ENCODE results near the gene CHRNA4.
"Not testable (repeated sequence)": the region's sequence is repeated elsewhere in the genome, so short reads cannot be mapped to it uniquely, and the experiment has no call there.

CHRNA4 gene

GRCh38 chr20:63308218-63308911 is 52.8 kb downstream of the CHRNA4 start:
- DNase-seq (ENCODE audit: low read depth), result no peak

- no peak for DNase-seq (ENCODE audit: low read depth)
Measured at GRCh38 chr20:63307538-63308217, 53.5 kb downstream of the CHRNA4 start.

- DNase-seq (ENCODE audit: low read depth), result no peak
Measured at GRCh38 chr20:63306673-63307537, 54.2 kb downstream of the CHRNA4 start.

GRCh38 chr20:63305933-63306672 is 55.0 kb downstream of the CHRNA4 start:
- not testable (repeated sequence) for DNase-seq (ENCODE audit: low read depth)

- DNase-seq (ENCODE audit: low read depth), result no peak
Measured at GRCh38 chr20:63305393-63305792, 55.8 kb downstream of the CHRNA4 start.

GRCh38 chr20:63303095-63303666 is 58.0 kb downstream of the CHRNA4 start:
- DNase-seq (ENCODE audit: low read depth), result no peak

- DNase-seq (ENCODE audit: low read depth), result no peak
Measured at GRCh38 chr20:63301671-63302070, 59.5 kb downstream of the CHRNA4 start.

- DNase-seq (ENCODE audit: low read depth), result no peak
Measured at GRCh38 chr20:63298731-63299312, 62.3 kb downstream of the CHRNA4 start.

GRCh38 chr20:63297796-63298572 is 63.2 kb downstream of the CHRNA4 start:
- no peak for DNase-seq (ENCODE audit: low read depth)

GRCh38 chr20:63297371-63297781 is 63.8 kb downstream of the CHRNA4 start:
- DNase-seq (ENCODE audit: low read depth), result no peak

- no peak for DNase-seq (ENCODE audit: low read depth)
Measured at GRCh38 chr20:63296531-63297299, 64.4 kb downstream of the CHRNA4 start.

GRCh38 chr20:63295846-63296245 is 65.3 kb downstream of the CHRNA4 start:
- no peak for DNase-seq (ENCODE audit: low read depth)

GRCh38 chr20:63295422-63295821 is 65.7 kb downstream of the CHRNA4 start:
- DNase-seq (ENCODE audit: low read depth), result no peak

- DNase-seq (ENCODE audit: low read depth), result no peak
Measured at GRCh38 chr20:63295018-63295417, 66.1 kb downstream of the CHRNA4 start.

GRCh38 chr20:63294536-63294900 is 66.6 kb downstream of the CHRNA4 start:
- no peak for DNase-seq (ENCODE audit: low read depth)

- no peak for DNase-seq (ENCODE audit: low read depth)
Measured at GRCh38 chr20:63293871-63294535, 67.1 kb downstream of the CHRNA4 start.

GRCh38 chr20:63293456-63293855 is 67.7 kb downstream of the CHRNA4 start:
- no peak for DNase-seq (ENCODE audit: low read depth)

Measured in fibroblast of gingiva (primary cell).